Measurements from ENCODE around the gene GMNC. TPM values are rescaled to one million over a fixed set of nuclear protein-coding genes. Genes with fewer than 3 reads are reported as not detected.

The GMNC gene
- total and polyA plus RNA-seq, 2 of the 13 experiments (the other 11 are each of a cell fraction or from before 2014, with no cell fraction given): not detected

GRCh38 chr3:190864002-190864401 is 1.5 kb upstream of the GMNC start (continued):
- TF ChIP-seq XRCC5 (optimal IDR thresholded peaks at IDR 0.05; ENCODE audit: low read length): no peak
- TF ChIP-seq ZNF777 (CRISPR knock-in tag; IDR thresholded peaks at IDR 0.05): no peak
- no peak for TF ChIP-seq EZH2 (conservative IDR thresholded peaks at IDR 0.05; ENCODE audit: low read depth, low read length)

GRCh38 chr3:190863119-190863465 is 598 bp upstream of the GMNC start:
- no peak overlapping the region for H3K9ac ChIP-seq (ENCODE audit: insufficient read depth, low read depth, low read length)
- H3K27me3 ChIP-seq (ENCODE audit: control insufficient read depth in 1 of 2, insufficient read depth in 2 of 2, low read length in 2 of 2): peaks cover 0 to 4% of the 10 kb centered on the region in 2 experiments; a peak in 2 of 5 replicates
- in situ Hi-C loops (cut with HindIII; ENCODE audit: extremely low pct_ligation_motif_present, low pct_unique_long_range_greater_than_20kb) (no loop called here), intact Hi-C loops (cut with micrococcal nuclease; ENCODE audit: unreplicated experiment) (loop anchor here (10.0 kb wide), 1 partner anchor 158 kb away; no protein-coding TSS in a partner anchor)
- ATAC-seq (no peak), FAIRE-seq (no peak), DNase-seq (ENCODE audit: low spot score) (no peak)
- no peak overlapping the region for H2AFZ ChIP-seq (ENCODE audit: low read length)
- peaks cover 25% of the 10 kb centered on the region for H3K4me1 ChIP-seq (ENCODE audit: insufficient read depth, low read length)
- H3K79me2 ChIP-seq (ENCODE audit: insufficient read depth, low read length): no peaks in the 10 kb centered on the region
- BruUV-seq (replicated peaks): no TSS peak
- H3K9me3 ChIP-seq (ENCODE audit: low read length): no peaks in the 10 kb centered on the region
- no peak for TF ChIP-seq MAZ (IDR thresholded peaks at IDR 0.05; ENCODE audit: borderline replicate concordance, low read depth, low read length)
- TF ChIP-seq MAZ (CRISPR knock-in tag; IDR thresholded peaks at IDR 0.05; ENCODE audit: low read depth): 0 out of 2 replicates have a peak, but pooled peaks have one; percentile 10
- no peak for TF ChIP-seq DBP (CRISPR knock-in tag; IDR thresholded peaks at IDR 0.05; ENCODE audit: not compliant biosample characterization)
- no peak for TF ChIP-seq HNRNPK (IDR thresholded peaks at IDR 0.05; ENCODE audit: low read depth, low read length, poor library complexity, severe bottlenecking)
- TF ChIP-seq ZNF792 (CRISPR knock-in tag; IDR thresholded peaks at IDR 0.05): no peak
- no peak for TF ChIP-seq NFAT5 (CRISPR knock-in tag; IDR thresholded peaks at IDR 0.05)
- TF ChIP-seq KAT8 (CRISPR knock-in tag; IDR thresholded peaks at IDR 0.05): no peak
- TF ChIP-seq HNF1A (IDR thresholded peaks at IDR 0.05; ENCODE audit: low read depth): no peak
- TF ChIP-seq HNF1A (CRISPR knock-in tag; IDR thresholded peaks at IDR 0.05; ENCODE audit: borderline replicate concordance): no peak
- ChIA-PET CTCF (ENCODE audit: low intra/inter-chr PET ratio, low total read pairs) (no interaction called here), POLR2A (no interaction called here)
- H3K36me3 ChIP-seq (replicated peaks in 1 of 2; ENCODE audit: control insufficient read depth in 1 of 2, insufficient read depth in 2 of 2, low read length in 2 of 2): no peaks in the 10 kb centered on the region
- 32% methylated on average over 4 of the region's 6 CpGs for WGBS (ENCODE audit: low lambda C conversion rate)
- no peak overlapping the region for H3K27ac ChIP-seq (ENCODE audit: extremely low read length, insufficient read depth, low read length)
- peak overlapping the region; percentile 66 for H3K4me2 ChIP-seq (ENCODE audit: low read depth, low read length)
- no peaks in the 10 kb centered on the region for H4K20me1 ChIP-seq (ENCODE audit: insufficient read depth, low read length)
- peak overlapping the region; percentile 43 to 64 (median 57); a peak in 4 of 6 replicates for H3K4me3 ChIP-seq (replicated peaks in 1 of 3; ENCODE audit: insufficient read depth in 1 of 3, low read depth in 2 of 3, low read length in 3 of 3)

Data from HepG2 (cell line).